GM12874 (cell line): Measurements from ENCODE around the gene UTS2B.

Source experiments
- TF ChIP-seq, protein P1 (sequence below): IDR thresholded peaks from 2 replicates; pipeline ENCODE4 v1.5.1; 2011; ENCODE audit warnings: low read depth, mild to moderate bottlenecking, control low read depth, low read length, moderate library complexity; ENCODE audit not compliant: insufficient read depth

UTS2B gene

DNA sequence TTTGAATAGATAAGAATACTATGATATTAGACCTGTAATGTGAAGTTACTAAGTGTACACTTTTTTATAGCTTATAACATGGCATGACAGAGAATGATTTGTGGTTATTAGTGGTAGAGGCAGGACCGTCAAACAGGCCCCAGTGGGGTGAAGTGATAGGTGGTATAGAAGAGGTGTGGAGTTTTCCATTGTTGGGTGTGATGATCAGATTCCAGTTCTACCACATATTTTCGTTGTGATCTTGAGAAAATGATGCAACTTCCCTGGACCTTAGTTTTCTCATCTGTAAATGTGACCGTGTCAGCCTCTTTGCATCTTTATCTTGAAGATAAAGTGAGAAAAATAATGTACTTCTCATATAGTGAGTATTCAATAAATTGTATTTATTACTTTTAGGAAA, 30.3 kb upstream of the UTS2B start:
- TF ChIP-seq, protein P1, sequence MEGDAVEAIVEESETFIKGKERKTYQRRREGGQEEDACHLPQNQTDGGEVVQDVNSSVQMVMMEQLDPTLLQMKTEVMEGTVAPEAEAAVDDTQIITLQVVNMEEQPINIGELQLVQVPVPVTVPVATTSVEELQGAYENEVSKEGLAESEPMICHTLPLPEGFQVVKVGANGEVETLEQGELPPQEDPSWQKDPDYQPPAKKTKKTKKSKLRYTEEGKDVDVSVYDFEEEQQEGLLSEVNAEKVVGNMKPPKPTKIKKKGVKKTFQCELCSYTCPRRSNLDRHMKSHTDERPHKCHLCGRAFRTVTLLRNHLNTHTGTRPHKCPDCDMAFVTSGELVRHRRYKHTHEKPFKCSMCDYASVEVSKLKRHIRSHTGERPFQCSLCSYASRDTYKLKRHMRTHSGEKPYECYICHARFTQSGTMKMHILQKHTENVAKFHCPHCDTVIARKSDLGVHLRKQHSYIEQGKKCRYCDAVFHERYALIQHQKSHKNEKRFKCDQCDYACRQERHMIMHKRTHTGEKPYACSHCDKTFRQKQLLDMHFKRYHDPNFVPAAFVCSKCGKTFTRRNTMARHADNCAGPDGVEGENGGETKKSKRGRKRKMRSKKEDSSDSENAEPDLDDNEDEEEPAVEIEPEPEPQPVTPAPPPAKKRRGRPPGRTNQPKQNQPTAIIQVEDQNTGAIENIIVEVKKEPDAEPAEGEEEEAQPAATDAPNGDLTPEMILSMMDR: no peak

DNA sequence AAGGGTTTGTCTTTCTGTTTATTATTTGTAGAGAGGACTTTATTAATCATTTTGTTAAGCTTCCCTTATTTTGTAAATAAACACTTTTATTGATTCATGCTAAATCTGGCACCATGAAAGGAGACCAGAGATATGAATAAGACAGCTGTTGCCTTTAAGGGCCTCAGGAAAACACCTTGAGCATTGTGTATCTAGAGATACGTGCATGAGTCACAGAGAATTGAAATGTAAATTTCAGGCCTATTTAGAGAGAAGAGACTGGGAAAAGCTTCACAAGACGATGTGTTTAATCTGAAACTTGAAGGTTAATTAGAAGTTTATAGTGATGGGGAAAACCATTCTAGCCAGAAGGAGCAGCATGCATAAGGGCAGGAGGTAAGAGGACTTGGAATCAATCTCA, 28.6 kb upstream of the UTS2B start:
- TF ChIP-seq, protein P1: no peak

DNA sequence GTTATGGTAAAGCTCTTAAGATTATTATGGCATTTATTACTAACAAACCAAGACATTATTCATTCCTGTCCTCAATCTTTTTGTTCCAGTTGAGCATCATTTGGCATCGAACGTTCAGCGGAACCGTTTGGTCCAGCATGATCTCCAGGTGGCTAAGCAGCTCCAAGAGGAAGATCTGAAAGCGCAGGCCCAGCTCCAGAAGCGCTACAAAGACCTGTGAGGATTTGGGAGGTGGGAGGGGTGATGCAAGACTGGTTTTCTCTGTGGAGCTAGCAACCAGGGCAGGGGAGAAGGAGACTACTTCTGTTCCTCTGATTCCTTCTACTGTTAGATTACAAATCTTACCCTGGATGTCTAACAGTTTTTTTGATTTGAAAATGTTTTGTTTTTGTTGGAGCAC, 27.6 kb upstream of the UTS2B start:
- TF ChIP-seq, protein P1: no peak

DNA sequence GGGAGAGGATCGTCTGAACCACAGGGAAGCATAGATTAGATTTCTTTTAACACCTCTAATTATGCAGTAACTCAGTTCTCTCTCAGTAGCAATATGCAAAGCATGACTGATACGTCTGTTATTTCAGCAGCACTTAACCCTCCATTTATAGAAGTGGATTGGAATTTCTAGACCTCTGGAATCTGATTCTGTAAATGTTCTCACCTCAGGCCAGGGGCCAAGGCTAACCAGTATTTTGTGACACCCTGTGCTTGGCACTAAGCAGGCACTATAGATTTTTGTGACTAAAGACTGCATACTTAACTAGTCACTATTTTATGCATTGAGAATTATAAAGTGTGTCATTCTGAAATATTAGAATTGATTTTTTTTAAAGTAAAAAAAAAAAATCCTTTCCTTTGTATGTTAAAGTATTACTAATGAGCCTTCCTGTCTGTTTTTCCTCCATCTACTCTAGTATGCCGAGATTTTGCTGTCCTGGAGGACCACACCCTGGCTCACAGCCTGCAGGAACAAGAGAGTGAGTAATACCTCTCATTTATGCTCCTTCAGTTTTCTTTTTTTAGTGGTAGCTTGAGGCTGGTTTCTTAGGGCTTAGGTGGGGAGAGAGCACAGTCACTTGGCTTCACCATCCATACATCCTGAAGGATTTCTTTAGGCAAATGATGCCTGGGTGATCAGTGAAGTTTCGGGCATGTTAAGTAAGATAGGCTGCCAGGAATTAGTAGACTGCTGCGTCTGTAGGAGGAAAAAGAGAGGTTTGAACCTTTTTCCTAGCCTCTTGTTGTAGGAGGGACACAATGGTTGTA, 26.5 kb upstream of the UTS2B start:
- TF ChIP-seq, protein P1: no peak

DNA sequence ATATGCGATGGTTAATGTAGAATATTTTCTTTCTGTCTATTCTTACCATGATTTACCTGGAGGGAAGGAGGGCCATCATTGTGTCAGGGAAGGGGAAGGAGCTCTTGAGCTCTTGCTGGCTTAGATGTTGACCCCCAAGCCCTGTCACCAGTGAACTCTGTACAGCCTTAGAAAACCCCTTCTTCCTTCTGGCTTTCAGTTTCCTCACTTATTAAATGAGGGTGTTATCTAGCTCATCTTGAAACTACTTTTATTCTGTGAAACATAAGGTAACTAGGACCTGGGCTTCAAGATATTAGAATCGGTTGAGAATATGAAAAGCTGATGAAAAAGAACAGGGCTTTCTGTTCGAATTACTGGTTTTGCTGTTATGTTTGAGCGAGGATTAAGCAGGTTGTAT, 25.1 kb upstream of the UTS2B start:
- TF ChIP-seq, protein P1: no peak

DNA sequence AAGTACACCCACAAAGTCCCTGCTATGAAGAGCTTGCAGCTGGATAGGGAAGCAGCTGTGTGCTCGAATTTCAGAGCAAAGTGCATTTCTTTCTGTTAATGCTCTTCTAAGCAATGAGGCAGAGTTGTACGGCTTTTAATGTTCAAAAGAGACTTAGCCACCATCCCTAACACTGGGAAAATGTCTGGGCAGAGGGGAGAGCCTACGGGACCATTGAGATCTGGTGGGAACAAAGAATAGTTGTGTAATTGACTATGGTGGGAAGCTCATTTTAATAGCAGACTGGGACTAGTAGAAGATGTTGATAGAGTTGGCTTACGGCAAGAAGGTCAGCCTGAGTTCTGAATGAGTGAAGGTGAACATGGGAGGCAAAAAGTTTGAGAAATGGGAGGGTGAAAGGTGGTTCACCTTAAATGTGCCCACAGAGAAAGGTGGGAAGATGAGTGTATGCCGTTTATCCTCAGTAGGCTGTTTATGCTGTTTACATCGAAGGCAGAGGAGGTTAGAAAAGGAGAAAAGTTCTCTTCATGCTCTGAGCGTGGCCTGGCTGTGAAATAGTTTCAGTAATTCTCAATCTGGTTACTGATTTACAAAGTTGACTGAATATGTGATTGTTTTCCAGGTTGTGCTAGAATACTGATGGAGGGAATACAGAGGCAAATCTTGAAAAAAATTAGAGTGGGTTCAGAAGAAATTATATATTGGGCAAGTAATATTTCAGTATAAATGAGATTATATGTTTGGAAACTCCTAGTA, 22.9 kb upstream of the UTS2B start:
- TF ChIP-seq, protein P1: no peak

DNA sequence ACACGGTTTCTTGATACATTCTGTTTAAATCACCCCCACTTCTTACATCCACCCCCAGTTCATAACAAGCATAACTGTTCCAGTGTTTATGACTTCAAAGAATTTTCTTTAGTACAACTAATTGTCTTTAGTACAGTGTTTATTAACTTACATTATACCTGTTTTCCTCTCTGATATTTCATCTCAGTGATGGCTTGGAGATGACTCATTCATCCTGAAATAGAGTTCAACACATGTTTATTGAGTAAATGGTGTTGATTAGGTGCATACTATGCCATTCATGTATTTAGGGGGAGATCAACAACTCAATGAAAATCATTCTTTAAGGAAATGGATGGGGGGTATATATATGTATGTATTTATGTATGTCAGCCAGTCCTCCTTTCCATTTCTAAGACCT, 21.7 kb upstream of the UTS2B start:
- TF ChIP-seq, protein P1: no peak
